K562 (cell line): ENCODE results near the gene IFT81. TPM values are rescaled to one million over a fixed set of nuclear protein-coding genes. Genes with fewer than 3 reads are reported as not detected.

Experiments
- CLOCK ChIP-seq: fragments of 250-450 bp; sonication (Bioruptor Pico); IDR thresholded peaks from 2 replicates; pipeline ENCODE4 v1.4.0; 2020; ENCODE audit warnings: mild to moderate bottlenecking, moderate library complexity, borderline replicate concordance
- ELK3 ChIP-seq: fragments of 450-650 bp; formaldehyde crosslinking; IDR thresholded peaks from 2 replicates; pipeline ENCODE4 v1.4.0; 2020; ENCODE audit warnings: mild to moderate bottlenecking
- GABPA ChIP-seq: fragments of 200-800 bp; sonication (Bioruptor generic); conservative IDR thresholded peaks from 2 replicates; pipeline ENCODE4 v1.6.1; 2016; ENCODE audit warnings: low read depth, missing genetic modification characterization, missing compliant biosample characterization
- MEIS2 ChIP-seq: fragments of 450-650 bp; IDR thresholded peaks from 2 replicates; pipeline ENCODE4 v1.6.1; 2014; ENCODE audit warnings: mild to moderate bottlenecking; ENCODE audit not compliant: partially characterized antibody
- MTA3 ChIP-seq: fragments of 450-650 bp; formaldehyde crosslinking; IDR thresholded peaks from 2 replicates; pipeline ENCODE4 v1.6.1; 2017; ENCODE audit warnings: mild to moderate bottlenecking, borderline replicate concordance
- PBX2 ChIP-seq, 2 experiments: IDR thresholded peaks in 1 of 2; conservative IDR thresholded peaks in 1 of 2; 2 replicates each; pipeline ENCODE4 v1.6.1; 2016; ENCODE audit warnings: low read depth in 2 of 2, mild to moderate bottlenecking in 1 of 2, missing compliant biosample characterization in 1 of 2, missing genetic modification characterization in 1 of 2, moderate library complexity in 1 of 2
- PTBP1 ChIP-seq: fragments of 200-400 bp; formaldehyde crosslinking; IDR thresholded peaks from 2 replicates; pipeline ENCODE4 v1.6.1; 2017; ENCODE audit warnings: low read depth, low read length
- RAD51 ChIP-seq: fragments of 450-650 bp; IDR thresholded peaks from 2 replicates; pipeline ENCODE4 v1.7.1; 2016; ENCODE audit warnings: low read depth, mild to moderate bottlenecking, borderline replicate concordance
- RBM34 ChIP-seq: fragments of 200-400 bp; formaldehyde crosslinking; IDR thresholded peaks from 2 replicates; pipeline ENCODE4 v1.6.1; 2018; ENCODE audit warnings: low read length, borderline replicate concordance; ENCODE audit not compliant: insufficient read depth
- RNF2 ChIP-seq: sonication (generic); IDR thresholded peaks from 2 replicates; pipeline ENCODE4 v1.6.1; 2016
- TEAD1 ChIP-seq, 2 experiments: fragments of 450-650 bp in 1 of 2; sonication (generic) in 1 of 2; formaldehyde crosslinking; IDR thresholded peaks; 2 replicates each; pipeline versions ENCODE4 v1.4.0 to v1.8.0; 2020 to 2022; ENCODE audit warnings: mild to moderate bottlenecking in 2 of 2, missing genetic modification reagents in 1 of 2
- TFE3 ChIP-seq: fragments of 450-650 bp; formaldehyde crosslinking; IDR thresholded peaks from 2 replicates; pipeline ENCODE4 v1.4.0; 2020; ENCODE audit warnings: mild to moderate bottlenecking, mixed read lengths
- USF1 ChIP-seq: sonication (generic); formaldehyde crosslinking; IDR thresholded peaks from 2 replicates; pipeline ENCODE4 v1.9.0; 2022; ENCODE audit warnings: mild to moderate bottlenecking, missing genetic modification reagents
- ZNF324 ChIP-seq: fragments of 250-450 bp; sonication (Bioruptor Pico); IDR thresholded peaks from 2 replicates; pipeline ENCODE4 v1.4.0; 2020; ENCODE audit warnings: mild to moderate bottlenecking
- ZNF778 ChIP-seq: fragments of 450-650 bp; formaldehyde crosslinking; IDR thresholded peaks from 2 replicates; pipeline ENCODE4 v1.4.0; 2020; ENCODE audit warnings: mild to moderate bottlenecking, moderate library complexity
- polyA plus RNA-seq, 8 experiments: library from polyadenylated mRNA; depleted of rRNA in 4 of 8; stranded (reverse) in 5 of 8; unstranded in 3 of 8; fragments of >200 nt; fragmentation: Nextera tagmentation in 2 of 8; fragmentation: Illumina TruSeq in 1 of 8; extraction: Ambion mirVana in 2 of 8; extraction: Trizol in 1 of 8; gene quantifications; 2 replicates each; pipeline versions ENCODE4 v1.2.1 to v1.2.3, GENCODE V29; 2011 to 2014; ENCODE audit warnings: inconsistent platforms in 1 of 8, missing spikeins in 1 of 8
- total RNA-seq, 7 experiments: library from RNA; depleted of rRNA in 6 of 7; stranded (reverse); fragments of >200 nt in 6 of 7; fragmentation: Illumina TruSeq in 2 of 7; extraction: Trizol in 2 of 7; gene quantifications; 2 replicates each; pipeline versions ENCODE4 v1.2.1 to v1.2.3, GENCODE V29; 2011 to 2021; ENCODE audit warnings: low replicate concordance in 1 of 7

Gene IFT81
- total and polyA plus RNA-seq, 9 of the 15 experiments (the other 6 are each of a cell fraction or from before 2014, with no cell fraction given): 2.8 to 11.9 (median 7.9) TPM

GRCh38 chr12:110134691-110135411 is 10.7 kb downstream of the IFT81 start (continued):
- no peak for TF ChIP-seq CLOCK
- no peak for TF ChIP-seq ELK3 (CRISPR knock-in tag)
- no peak for TF ChIP-seq RBM34
- TF ChIP-seq RAD51: peak; percentile 88
- peak; percentile 70 for TF ChIP-seq MEIS2
- no peak for TF ChIP-seq TEAD1 (CRISPR knock-in tag; IDR thresholded peaks at IDR 0.05)
- TF ChIP-seq ZNF324 (CRISPR knock-in tag): no peak
- no peak for TF ChIP-seq MTA3
- peak; percentile 42; the same call in 1 of the 2 replicates for TF ChIP-seq USF1 (CRISPR knock-in tag)
- TF ChIP-seq PTBP1: no peak
- TF ChIP-seq PBX2 (CRISPR knock-in tag; IDR thresholded peaks at IDR 0.05; ENCODE audit: low read depth): no peak
- 0 out of 2 replicates have a peak, but pooled peaks have one; percentile 35 for TF ChIP-seq PBX2 (tag; conservative IDR thresholded peaks at IDR 0.05; ENCODE audit: low read depth)
- TF ChIP-seq RNF2: no peak
- TF ChIP-seq GABPA (tag): no peak
- TF ChIP-seq TFE3: peak; percentile 97
- TF ChIP-seq ZNF778: no peak
